ENCODE results near the gene AICDA.
"Not testable (repeated sequence)": the region's sequence is repeated elsewhere in the genome, so short reads cannot be mapped to it uniquely, and the experiment has no call there.

The AICDA gene

GRCh38 chr12:8594072-8594471, 18.6 kb downstream of the AICDA start:
- H3K9me3 Mint-ChIP-seq = no peaks in the 10 kb centered on the region
- DNase-seq = no peak
- H3K27ac Mint-ChIP-seq = no peak overlapping the region
- H3K4me3 Mint-ChIP-seq = no peak overlapping the region
- H3K27me3 Mint-ChIP-seq = peaks cover 7% of the 10 kb centered on the region
- H3K4me1 Mint-ChIP-seq = no peaks in the 10 kb centered on the region
- CTCF ChIA-PET = interaction anchor here (1.3 kb wide), 1 partner anchor 15 kb away, joined by 4 read pairs; no protein-coding TSS in a partner anchor
- no peaks in the 10 kb centered on the region for H3K36me3 Mint-ChIP-seq

- H3K27ac Mint-ChIP-seq = no peak overlapping the region
- no peaks in the 10 kb centered on the region for H3K4me1 Mint-ChIP-seq
- CTCF ChIA-PET = interaction anchor here (0.5 kb wide), 1 partner anchor 1663 kb away, joined by 3 read pairs; no protein-coding TSS in a partner anchor
- H3K9me3 Mint-ChIP-seq = no peaks in the 10 kb centered on the region
- no peaks in the 10 kb centered on the region for H3K36me3 Mint-ChIP-seq
- peaks cover 3% of the 10 kb centered on the region for H3K27me3 Mint-ChIP-seq
- no peak for DNase-seq
- H3K4me3 Mint-ChIP-seq = no peak overlapping the region
These were observed 19.4 kb downstream of the AICDA start for GRCh38 chr12:8593246-8593645.

- Mint-ChIP-seq H3K27ac (no peak overlapping the region), H3K36me3 (no peaks in the 10 kb centered on the region), H3K4me3 (no peak overlapping the region), H3K9me3 (no peaks in the 10 kb centered on the region), H3K4me1 (no peaks in the 10 kb centered on the region), H3K27me3 (no peaks in the 10 kb centered on the region)
- CTCF ChIA-PET = interaction anchor here (1.0 to 3.2 kb wide), 2 partner anchors 18 to 47 kb away, joined by 3 to 14 read pairs; no protein-coding TSS in a partner anchor
- no peak for DNase-seq
These were observed 21.7 kb downstream of the AICDA start for GRCh38 chr12:8590842-8591545.

GRCh38 chr12:8589679-8590078, 23.0 kb downstream of the AICDA start:
- H3K36me3 Mint-ChIP-seq = no peaks in the 10 kb centered on the region
- H3K27ac Mint-ChIP-seq = no peak overlapping the region
- no peak for DNase-seq
- no peaks in the 10 kb centered on the region for H3K9me3 Mint-ChIP-seq
- CTCF ChIA-PET = interaction anchor here (0.7 to 3.2 kb wide), 3 partner anchors 19 to 92 kb away, joined by 3 to 14 read pairs (median 5); no protein-coding TSS in a partner anchor
- H3K27me3 Mint-ChIP-seq = no peaks in the 10 kb centered on the region
- no peak overlapping the region for H3K4me3 Mint-ChIP-seq
- no peaks in the 10 kb centered on the region for H3K4me1 Mint-ChIP-seq

- H3K27me3 Mint-ChIP-seq, DNase-seq, H3K4me3 Mint-ChIP-seq, H3K36me3 Mint-ChIP-seq, H3K27ac Mint-ChIP-seq, H3K4me1 Mint-ChIP-seq, CTCF ChIA-PET, H3K9me3 Mint-ChIP-seq: not testable (repeated sequence)
These were observed 28.2 kb downstream of the AICDA start for GRCh38 chr12:8584478-8584877.

GRCh38 chr12:8584004-8584403, 28.7 kb downstream of the AICDA start:
- CTCF ChIA-PET = no interaction called here
- no peak for DNase-seq
- Mint-ChIP-seq H3K27me3 (no peaks in the 10 kb centered on the region), H3K4me1 (no peaks in the 10 kb centered on the region), H3K27ac (no peak overlapping the region), H3K4me3 (no peak overlapping the region), H3K36me3 (no peaks in the 10 kb centered on the region), H3K9me3 (no peaks in the 10 kb centered on the region)

- no peaks in the 10 kb centered on the region for H3K9me3 Mint-ChIP-seq
- H3K4me3 Mint-ChIP-seq = no peak overlapping the region
- DNase-seq = no peak
- H3K27ac Mint-ChIP-seq = no peak overlapping the region
- CTCF ChIA-PET = no interaction called here
- H3K36me3 Mint-ChIP-seq = no peaks in the 10 kb centered on the region
- H3K4me1 Mint-ChIP-seq = no peaks in the 10 kb centered on the region
- no peaks in the 10 kb centered on the region for H3K27me3 Mint-ChIP-seq
These were observed 31.4 kb downstream of the AICDA start for GRCh38 chr12:8581098-8581784.

- CTCF ChIA-PET = no interaction called here
These were observed 34.8 kb downstream of the AICDA start for GRCh38 chr12:8577879-8578278.

GRCh38 chr12:8572507-8572906, 40.2 kb downstream of the AICDA start:
- CTCF ChIA-PET = interaction anchor here (1.0 kb wide), 1 partner anchor 10 kb away, joined by 3 read pairs; no protein-coding TSS in a partner anchor

More at GRCh38 chr12:8577879-8578278, 34.8 kb downstream of the AICDA start:
- no peak overlapping the region for H3K27ac Mint-ChIP-seq
- peaks cover 6% of the 10 kb centered on the region for H3K4me1 Mint-ChIP-seq
- no peaks in the 10 kb centered on the region for H3K36me3 Mint-ChIP-seq
- no peaks in the 10 kb centered on the region for H3K9me3 Mint-ChIP-seq
- no peak overlapping the region for H3K4me3 Mint-ChIP-seq
- H3K27me3 Mint-ChIP-seq = peaks cover 12% of the 10 kb centered on the region
- no peak for DNase-seq

GRCh38 chr12:8566525-8566924, 46.1 kb downstream of the AICDA start:
- no peak for DNase-seq
- H3K9me3 Mint-ChIP-seq = peaks cover 9% of the 10 kb centered on the region
- CTCF ChIA-PET = no interaction called here
- no peaks in the 10 kb centered on the region for H3K27me3 Mint-ChIP-seq
- H3K36me3 Mint-ChIP-seq = no peaks in the 10 kb centered on the region
- H3K4me3 Mint-ChIP-seq = no peak overlapping the region
- no peak overlapping the region for H3K27ac Mint-ChIP-seq
- H3K4me1 Mint-ChIP-seq = no peaks in the 10 kb centered on the region

More at GRCh38 chr12:8572507-8572906, 40.2 kb downstream of the AICDA start:
- H3K4me3 Mint-ChIP-seq = peak overlapping the region; percentile 26
- no peaks in the 10 kb centered on the region for H3K36me3 Mint-ChIP-seq
- peak overlapping the region; percentile 9 for H3K27ac Mint-ChIP-seq
- H3K4me1 Mint-ChIP-seq = peaks cover 17% of the 10 kb centered on the region
- peak; percentile 27 for DNase-seq
- no peaks in the 10 kb centered on the region for H3K9me3 Mint-ChIP-seq
- H3K27me3 Mint-ChIP-seq = peaks cover 12% of the 10 kb centered on the region

GRCh38 chr12:8566052-8566451, 46.6 kb downstream of the AICDA start:
- DNase-seq, CTCF ChIA-PET, H3K4me1 Mint-ChIP-seq, H3K9me3 Mint-ChIP-seq, H3K27ac Mint-ChIP-seq, H3K36me3 Mint-ChIP-seq, H3K27me3 Mint-ChIP-seq, H3K4me3 Mint-ChIP-seq: not testable (repeated sequence)

- peaks cover 9% of the 10 kb centered on the region for H3K9me3 Mint-ChIP-seq
- no peak for DNase-seq
- CTCF ChIA-PET = interaction anchor here (1.1 kb wide), 1 partner anchor 20 kb away, joined by 3 read pairs; no protein-coding TSS in a partner anchor
- no peaks in the 10 kb centered on the region for H3K36me3 Mint-ChIP-seq
- H3K4me3 Mint-ChIP-seq = no peak overlapping the region
- no peaks in the 10 kb centered on the region for H3K27me3 Mint-ChIP-seq
- H3K27ac Mint-ChIP-seq = no peak overlapping the region
- H3K4me1 Mint-ChIP-seq = no peaks in the 10 kb centered on the region
These were observed 48.0 kb downstream of the AICDA start for GRCh38 chr12:8564656-8565055.

GRCh38 chr12:8563356-8563755, 49.3 kb downstream of the AICDA start:
- Mint-ChIP-seq H3K36me3 (no peaks in the 10 kb centered on the region), H3K27me3 (no peaks in the 10 kb centered on the region), H3K4me1 (no peaks in the 10 kb centered on the region), H3K9me3 (peaks cover 9% of the 10 kb centered on the region), H3K27ac (no peak overlapping the region), H3K4me3 (no peak overlapping the region)
- no peak for DNase-seq
- CTCF ChIA-PET = interaction anchor here (1.1 to 1.3 kb wide), 2 partner anchors 19 to 49 kb away, joined by 3 to 4 read pairs; no protein-coding TSS in a partner anchor

- H3K36me3 Mint-ChIP-seq = no peaks in the 10 kb centered on the region
- DNase-seq = no peak
- H3K4me1 Mint-ChIP-seq = no peaks in the 10 kb centered on the region
- no peak overlapping the region for H3K27ac Mint-ChIP-seq
- H3K9me3 Mint-ChIP-seq = peaks cover 8% of the 10 kb centered on the region
- no peak overlapping the region for H3K4me3 Mint-ChIP-seq
- CTCF ChIA-PET = interaction anchor here (1.3 to 1.5 kb wide), 3 partner anchors 10 to 50 kb away, joined by 3 to 4 read pairs (median 4); no protein-coding TSS in a partner anchor
- no peaks in the 10 kb centered on the region for H3K27me3 Mint-ChIP-seq
These were observed 50.3 kb downstream of the AICDA start for GRCh38 chr12:8562310-8562709.
